ENCODE results near the gene TNIK. TPM values are rescaled to one million over a fixed set of nuclear protein-coding genes. Genes with fewer than 3 reads are reported as not detected.

Gene TNIK
- total RNA-seq, 1 donor from 2014 or later: 1.5 TPM

- no peaks in the 10 kb centered on the region for H3K36me3 Mint-ChIP-seq (ENCODE audit: unreplicated experiment)
- H3K9me3 Mint-ChIP-seq (ENCODE audit: unreplicated experiment): peaks cover 5% of the 10 kb centered on the region
- H3K27ac Mint-ChIP-seq (ENCODE audit: unreplicated experiment): no peak overlapping the region
- TF ChIP-seq CTCF (IDR thresholded peaks at IDR 0.05; ENCODE audit: partially characterized antibody, unreplicated experiment): no peak
- H3K27me3 Mint-ChIP-seq (ENCODE audit: unreplicated experiment): peaks cover 1% of the 10 kb centered on the region
- H3K4me3 Mint-ChIP-seq (ENCODE audit: unreplicated experiment): no peak overlapping the region
- no peak for DNase-seq
- H3K4me1 Mint-ChIP-seq (ENCODE audit: low read depth, unreplicated experiment): peaks cover 6% of the 10 kb centered on the region
Measured at GRCh38 chr3:171402281-171402680, 57.9 kb downstream of the TNIK start.

- no peak for DNase-seq
- Mint-ChIP-seq H3K9me3 (ENCODE audit: unreplicated experiment) (no peaks in the 10 kb centered on the region), H3K36me3 (ENCODE audit: unreplicated experiment) (no peaks in the 10 kb centered on the region), H3K4me3 (ENCODE audit: unreplicated experiment) (no peak overlapping the region), H3K27ac (ENCODE audit: unreplicated experiment) (no peak overlapping the region), H3K4me1 (ENCODE audit: low read depth, unreplicated experiment) (peaks cover 7% of the 10 kb centered on the region), H3K27me3 (ENCODE audit: unreplicated experiment) (peaks cover 1% of the 10 kb centered on the region)
- no peak for TF ChIP-seq CTCF (IDR thresholded peaks at IDR 0.05; ENCODE audit: partially characterized antibody, unreplicated experiment)
Measured at GRCh38 chr3:171401432-171401831, 58.8 kb downstream of the TNIK start.

- Mint-ChIP-seq H3K9me3 (ENCODE audit: unreplicated experiment) (no peaks in the 10 kb centered on the region), H3K27ac (ENCODE audit: unreplicated experiment) (no peak overlapping the region), H3K27me3 (ENCODE audit: unreplicated experiment) (peaks cover 1% of the 10 kb centered on the region), H3K4me1 (ENCODE audit: low read depth, unreplicated experiment) (peaks cover 9% of the 10 kb centered on the region), H3K36me3 (ENCODE audit: unreplicated experiment) (no peaks in the 10 kb centered on the region), H3K4me3 (ENCODE audit: unreplicated experiment) (no peak overlapping the region)
- DNase-seq: no peak
- TF ChIP-seq CTCF (IDR thresholded peaks at IDR 0.05; ENCODE audit: partially characterized antibody, unreplicated experiment): no peak
Measured at GRCh38 chr3:171399842-171400241, 60.4 kb downstream of the TNIK start.

GRCh38 chr3:171398343-171398742 lies 61.9 kb downstream of the TNIK start:
- no peak for DNase-seq
- no peak overlapping the region for H3K4me3 Mint-ChIP-seq (ENCODE audit: unreplicated experiment)
- H3K27me3 Mint-ChIP-seq (ENCODE audit: unreplicated experiment): peaks cover 1% of the 10 kb centered on the region
- no peak overlapping the region for H3K27ac Mint-ChIP-seq (ENCODE audit: unreplicated experiment)
- no peaks in the 10 kb centered on the region for H3K9me3 Mint-ChIP-seq (ENCODE audit: unreplicated experiment)
- H3K4me1 Mint-ChIP-seq (ENCODE audit: low read depth, unreplicated experiment): peaks cover 9% of the 10 kb centered on the region
- no peaks in the 10 kb centered on the region for H3K36me3 Mint-ChIP-seq (ENCODE audit: unreplicated experiment)
- no peak for TF ChIP-seq CTCF (IDR thresholded peaks at IDR 0.05; ENCODE audit: partially characterized antibody, unreplicated experiment)

- peaks cover 9% of the 10 kb centered on the region for H3K4me1 Mint-ChIP-seq (ENCODE audit: low read depth, unreplicated experiment)
- H3K27me3 Mint-ChIP-seq (ENCODE audit: unreplicated experiment): no peaks in the 10 kb centered on the region
- no peaks in the 10 kb centered on the region for H3K9me3 Mint-ChIP-seq (ENCODE audit: unreplicated experiment)
- no peak overlapping the region for H3K27ac Mint-ChIP-seq (ENCODE audit: unreplicated experiment)
- H3K36me3 Mint-ChIP-seq (ENCODE audit: unreplicated experiment): no peaks in the 10 kb centered on the region
- TF ChIP-seq CTCF (IDR thresholded peaks at IDR 0.05; ENCODE audit: partially characterized antibody, unreplicated experiment): no peak
- H3K4me3 Mint-ChIP-seq (ENCODE audit: unreplicated experiment): no peak overlapping the region
- no peak for DNase-seq
Measured at GRCh38 chr3:171397089-171397488, 63.1 kb downstream of the TNIK start.

Data from glutamatergic neuron (in vitro differentiated cells).